ENCODE data around the gene OR51B6.
"Not testable (repeated sequence)": the region's sequence is repeated elsewhere in the genome, so short reads cannot be mapped to it uniquely, and the experiment has no call there.

Gene OR51B6

DNA sequence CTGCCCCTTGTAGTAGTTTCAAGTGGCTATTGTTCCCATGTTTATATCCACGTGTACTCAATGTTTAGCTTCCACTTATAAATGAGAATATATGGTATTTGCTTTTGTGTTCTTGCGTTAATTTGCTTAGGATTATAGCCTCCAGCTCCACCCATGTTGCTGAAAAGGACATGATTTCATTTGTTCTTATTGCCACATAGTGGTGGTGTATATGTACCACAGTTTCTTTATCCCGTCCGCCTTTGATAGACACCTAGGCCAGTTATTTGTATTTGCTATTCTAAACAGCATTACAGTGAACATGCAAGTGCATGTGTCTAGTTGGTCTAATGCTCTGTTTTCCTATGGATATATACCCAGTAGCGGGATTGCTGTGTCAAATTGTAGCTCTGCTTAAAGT is 34.0 kb upstream of the OR51B6 start:
- DNase-seq (ENCODE audit: low read depth, low spot score): no peak
- H3K4me3 ChIP-seq (ENCODE audit: low read depth, low read length): no peak overlapping the region
- TF ChIP-seq, protein P1, sequence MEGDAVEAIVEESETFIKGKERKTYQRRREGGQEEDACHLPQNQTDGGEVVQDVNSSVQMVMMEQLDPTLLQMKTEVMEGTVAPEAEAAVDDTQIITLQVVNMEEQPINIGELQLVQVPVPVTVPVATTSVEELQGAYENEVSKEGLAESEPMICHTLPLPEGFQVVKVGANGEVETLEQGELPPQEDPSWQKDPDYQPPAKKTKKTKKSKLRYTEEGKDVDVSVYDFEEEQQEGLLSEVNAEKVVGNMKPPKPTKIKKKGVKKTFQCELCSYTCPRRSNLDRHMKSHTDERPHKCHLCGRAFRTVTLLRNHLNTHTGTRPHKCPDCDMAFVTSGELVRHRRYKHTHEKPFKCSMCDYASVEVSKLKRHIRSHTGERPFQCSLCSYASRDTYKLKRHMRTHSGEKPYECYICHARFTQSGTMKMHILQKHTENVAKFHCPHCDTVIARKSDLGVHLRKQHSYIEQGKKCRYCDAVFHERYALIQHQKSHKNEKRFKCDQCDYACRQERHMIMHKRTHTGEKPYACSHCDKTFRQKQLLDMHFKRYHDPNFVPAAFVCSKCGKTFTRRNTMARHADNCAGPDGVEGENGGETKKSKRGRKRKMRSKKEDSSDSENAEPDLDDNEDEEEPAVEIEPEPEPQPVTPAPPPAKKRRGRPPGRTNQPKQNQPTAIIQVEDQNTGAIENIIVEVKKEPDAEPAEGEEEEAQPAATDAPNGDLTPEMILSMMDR (IDR thresholded peaks at IDR 0.05; ENCODE audit: low read depth, low read length): no peak
- in situ Hi-C loops (cut with HindIII; ENCODE audit: low sequenced_read_pairs): no loop called here

DNA sequence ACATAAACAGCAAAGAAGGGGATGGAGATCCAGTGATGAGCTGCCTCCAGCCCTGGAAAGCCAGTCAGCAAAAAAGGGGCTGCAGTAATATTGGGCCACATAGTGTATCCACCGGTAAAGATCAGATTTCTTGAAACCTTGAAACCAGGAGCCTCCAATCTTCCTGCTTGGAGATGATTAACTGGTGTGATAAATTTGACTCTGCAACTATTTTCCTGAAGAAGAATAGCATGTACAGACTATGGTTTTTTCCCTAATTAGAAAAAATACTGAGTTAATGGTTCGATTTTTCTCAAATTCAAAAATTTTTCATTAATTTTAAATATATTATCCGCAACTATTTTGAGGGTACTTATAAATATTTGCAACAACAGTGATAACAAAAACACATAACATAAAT is 27.1 kb upstream of the OR51B6 start, which contains the start of gene OR51B2:
OR51B2 (minus strand) TSS at position 101 of the 400 bp plus-strand sequence; CDS start at position 101, 0 bp downstream.
- no peak for DNase-seq (ENCODE audit: low read depth, low spot score)
- no peak within 1 kb of the TSS for H3K4me3 ChIP-seq (ENCODE audit: low read depth, low read length)
- in situ Hi-C loops (cut with HindIII; ENCODE audit: low sequenced_read_pairs): no loop called here
- TF ChIP-seq, protein P1 (IDR thresholded peaks at IDR 0.05; ENCODE audit: low read depth, low read length): no peak

DNA sequence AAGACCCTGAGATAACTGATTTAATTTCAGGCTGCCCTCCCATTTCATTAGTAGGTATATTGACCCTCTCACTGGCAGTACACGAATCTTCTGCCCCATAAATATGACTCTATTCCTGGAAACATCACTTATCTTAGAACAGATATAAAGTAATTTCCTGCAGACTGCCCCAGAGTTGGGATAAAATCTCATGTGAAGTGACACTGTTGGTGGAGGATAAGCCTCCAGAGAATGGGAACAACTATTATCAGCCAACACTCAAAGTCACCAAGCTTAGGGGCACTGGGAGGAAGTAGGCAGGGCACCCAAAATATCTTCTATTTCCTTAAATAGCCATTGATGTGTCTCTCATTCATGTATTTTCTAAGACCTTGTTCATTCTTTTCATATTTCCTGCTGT is 16.1 kb upstream of the OR51B6 start:
- in situ Hi-C loops (cut with HindIII; ENCODE audit: low sequenced_read_pairs): no loop called here
- TF ChIP-seq, protein P1 (IDR thresholded peaks at IDR 0.05; ENCODE audit: low read depth, low read length): no peak
- H3K4me3 ChIP-seq (ENCODE audit: low read depth, low read length): no peak overlapping the region
- no peak for DNase-seq (ENCODE audit: low read depth, low spot score)

DNA sequence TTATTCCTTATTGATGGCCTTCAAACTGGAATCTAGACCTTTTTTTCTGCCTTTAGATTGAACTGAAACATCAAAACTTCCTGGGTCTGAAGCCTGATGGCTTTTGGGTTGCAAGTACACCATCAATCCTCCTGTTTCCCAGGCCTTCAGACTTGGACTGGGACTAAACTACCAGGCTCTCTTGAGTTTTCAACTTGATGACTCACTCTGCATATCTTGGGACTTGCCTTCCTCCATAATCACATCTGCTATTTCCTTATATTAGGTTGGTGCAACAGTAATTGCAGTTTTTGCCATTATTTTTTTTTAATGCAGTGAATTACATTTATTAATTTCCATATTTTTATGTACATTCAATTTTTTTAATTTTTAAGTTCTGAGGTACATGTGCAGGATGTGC is 15.0 kb upstream of the OR51B6 start:
- in situ Hi-C loops (cut with HindIII; ENCODE audit: low sequenced_read_pairs): no loop called here
- H3K4me3 ChIP-seq (ENCODE audit: low read depth, low read length): no peak overlapping the region
- DNase-seq (ENCODE audit: low read depth, low spot score): peak; percentile 9
- TF ChIP-seq, protein P1 (IDR thresholded peaks at IDR 0.05; ENCODE audit: low read depth, low read length): no peak

DNA sequence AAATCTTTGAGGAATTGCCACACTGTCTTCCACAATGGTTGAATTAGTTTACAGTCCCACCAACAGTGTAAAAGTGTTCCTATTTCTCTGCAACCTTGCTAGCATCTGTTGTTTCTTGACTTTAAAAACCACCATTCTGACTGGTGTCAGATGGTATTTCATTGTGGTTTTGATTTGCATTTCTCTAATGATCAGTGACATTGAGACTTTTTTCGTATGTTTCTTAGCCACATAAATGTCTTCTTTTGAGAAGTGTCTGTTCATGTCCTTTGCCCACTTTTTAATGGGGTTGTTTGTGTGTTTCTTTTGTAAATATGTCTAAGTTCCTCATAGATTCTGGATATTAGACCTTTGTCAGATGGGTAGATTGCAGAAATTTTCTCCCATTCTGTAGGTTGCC is 14.1 kb upstream of the OR51B6 start:
- H3K4me3 ChIP-seq (ENCODE audit: low read depth, low read length); in situ Hi-C loops (cut with HindIII; ENCODE audit: low sequenced_read_pairs); DNase-seq (ENCODE audit: low read depth, low spot score): not testable (repeated sequence)

DNA sequence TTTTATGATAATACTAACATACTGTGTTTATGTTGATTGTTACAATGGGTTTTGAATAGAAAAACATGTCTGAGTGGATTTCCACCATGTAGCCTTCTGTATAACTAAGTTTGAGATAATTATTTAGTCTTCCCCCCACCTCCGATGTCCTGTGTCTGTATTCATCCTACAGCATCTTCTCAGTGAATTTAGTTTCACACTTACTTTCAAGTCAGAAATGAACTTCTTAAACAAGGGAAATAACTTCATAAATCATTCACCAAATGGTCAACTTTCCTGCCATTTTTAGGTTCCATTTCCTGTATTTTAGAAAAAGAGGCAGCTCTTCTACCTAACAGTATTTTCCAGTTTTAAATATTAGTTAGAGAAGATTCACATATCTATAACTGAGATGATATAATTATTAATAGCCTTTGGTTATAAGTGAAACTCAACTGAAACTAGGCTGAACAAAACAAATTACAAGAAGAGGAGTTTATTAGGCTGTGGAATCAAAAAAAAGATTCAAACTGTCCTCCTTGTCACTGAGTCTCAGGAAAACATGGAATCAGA is 11.5 kb upstream of the OR51B6 start:
- DNase-seq (ENCODE audit: low read depth, low spot score): no peak
- TF ChIP-seq, protein P1 (IDR thresholded peaks at IDR 0.05; ENCODE audit: low read depth, low read length): no peak
- H3K4me3 ChIP-seq (ENCODE audit: low read depth, low read length): no peak overlapping the region
- in situ Hi-C loops (cut with HindIII; ENCODE audit: low sequenced_read_pairs): no loop called here

DNA sequence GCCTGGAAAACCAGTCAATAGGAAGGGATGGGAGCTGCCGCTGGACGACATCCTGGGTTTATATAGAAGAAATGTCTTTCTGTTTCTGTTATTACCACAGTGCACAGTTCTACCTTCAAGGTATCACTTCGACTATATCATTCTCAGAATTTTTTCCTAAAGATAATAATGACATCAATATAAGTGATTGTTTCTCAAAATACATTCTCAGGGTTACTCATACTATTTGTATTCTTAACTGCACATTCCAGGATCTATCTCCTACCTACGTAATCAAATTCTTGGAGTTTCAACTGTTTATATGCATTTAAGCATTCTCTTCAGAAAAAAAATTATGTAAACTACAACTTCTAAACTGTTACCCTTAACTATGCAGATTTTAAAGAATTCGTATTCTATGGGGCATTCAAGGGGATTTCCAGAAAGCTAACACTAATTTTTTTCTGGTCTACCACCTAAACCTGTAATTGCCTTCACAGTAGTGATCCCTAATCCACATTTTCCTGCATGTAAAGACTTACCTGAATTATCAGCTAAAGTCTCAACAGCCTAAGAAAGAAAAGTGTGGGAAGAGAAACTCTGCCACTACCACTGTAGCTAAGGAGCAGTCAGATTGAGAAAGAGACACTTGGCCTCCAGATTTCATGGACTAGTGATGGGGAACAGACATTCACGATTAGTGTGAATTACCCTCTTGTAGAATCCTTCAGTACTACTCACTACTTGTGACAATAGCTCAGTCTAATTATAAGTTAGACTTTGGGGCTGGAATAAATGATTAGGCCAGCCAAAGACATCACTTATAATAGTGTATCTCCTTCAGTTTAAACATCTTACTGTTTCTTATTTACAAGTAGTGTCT is 7.6 kb upstream of the OR51B6 start, which contains the start of gene OR51B5:
OR51B5 (minus strand) TSS at position 51 of the 862 bp plus-strand sequence; CDS start at position 51, 0 bp downstream.
- TF ChIP-seq, protein P1 (IDR thresholded peaks at IDR 0.05; ENCODE audit: low read depth, low read length): no peak
- in situ Hi-C loops (cut with HindIII; ENCODE audit: low sequenced_read_pairs): no loop called here
- no peak within 1 kb of the TSS for H3K4me3 ChIP-seq (ENCODE audit: low read depth, low read length)
- DNase-seq (ENCODE audit: low read depth, low spot score): no peak

Measured in astrocyte of the spinal cord (primary cell).